Uterus (tissue), 2 donors: ENCODE results near the gene RITA1.

ENCODE experiments used
- POLR2A ChIP-seq, 2 donors: fragments of 450-650 bp; IDR thresholded peaks; one replicate each; pipeline ENCODE4 v1.6.1; 2016; ENCODE audit warnings: antibody characterized with exemption in 2 of 2, mild to moderate bottlenecking in 1 of 2, moderate library complexity in 1 of 2
- TF ChIP-seq, protein P1 (sequence below), 4 experiments: fragments of 200-600 bp in 2 of 4; fragments of 450-650 bp in 2 of 4; sonication (generic) in 2 of 4; IDR thresholded peaks; one replicate each; pipeline ENCODE4 v1.5.1; 2016 to 2019; ENCODE audit warnings: antibody characterized with exemption in 4 of 4, mild to moderate bottlenecking in 2 of 4, moderate library complexity in 1 of 4

DNA sequence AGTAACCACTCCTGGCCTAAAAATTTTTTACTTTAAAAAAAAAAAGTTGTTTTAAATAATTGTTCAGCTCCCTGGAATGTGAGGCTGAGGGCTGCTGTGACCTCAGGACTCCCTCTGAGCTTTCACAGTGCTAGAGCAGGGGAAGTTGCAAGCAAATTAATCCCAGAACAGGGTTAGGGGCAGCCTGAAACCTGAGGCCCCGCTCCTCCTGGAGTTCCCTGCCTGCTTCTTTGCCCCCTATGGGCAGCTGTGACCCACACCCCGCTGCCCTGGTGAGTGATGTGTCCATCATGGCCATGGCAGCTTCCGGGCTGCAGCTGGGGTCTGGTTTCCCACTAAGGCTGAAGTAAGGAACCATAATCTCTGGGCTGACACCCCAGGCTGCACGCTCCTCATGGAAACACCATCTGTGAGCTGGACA is 9.5 kb downstream of the RITA1 start:
- TF ChIP-seq POLR2A (IDR thresholded peaks at IDR 0.05), result no peak
- TF ChIP-seq, protein P1, sequence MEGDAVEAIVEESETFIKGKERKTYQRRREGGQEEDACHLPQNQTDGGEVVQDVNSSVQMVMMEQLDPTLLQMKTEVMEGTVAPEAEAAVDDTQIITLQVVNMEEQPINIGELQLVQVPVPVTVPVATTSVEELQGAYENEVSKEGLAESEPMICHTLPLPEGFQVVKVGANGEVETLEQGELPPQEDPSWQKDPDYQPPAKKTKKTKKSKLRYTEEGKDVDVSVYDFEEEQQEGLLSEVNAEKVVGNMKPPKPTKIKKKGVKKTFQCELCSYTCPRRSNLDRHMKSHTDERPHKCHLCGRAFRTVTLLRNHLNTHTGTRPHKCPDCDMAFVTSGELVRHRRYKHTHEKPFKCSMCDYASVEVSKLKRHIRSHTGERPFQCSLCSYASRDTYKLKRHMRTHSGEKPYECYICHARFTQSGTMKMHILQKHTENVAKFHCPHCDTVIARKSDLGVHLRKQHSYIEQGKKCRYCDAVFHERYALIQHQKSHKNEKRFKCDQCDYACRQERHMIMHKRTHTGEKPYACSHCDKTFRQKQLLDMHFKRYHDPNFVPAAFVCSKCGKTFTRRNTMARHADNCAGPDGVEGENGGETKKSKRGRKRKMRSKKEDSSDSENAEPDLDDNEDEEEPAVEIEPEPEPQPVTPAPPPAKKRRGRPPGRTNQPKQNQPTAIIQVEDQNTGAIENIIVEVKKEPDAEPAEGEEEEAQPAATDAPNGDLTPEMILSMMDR (IDR thresholded peaks at IDR 0.05), result no peak
